NCI-H2029 treated with DMSO at 0.1 percent for 48 hours (cell line): ENCODE data around the gene DHRS4.

Experiments used
- DNase-seq: peaks from one replicate; lab custom pipeline; 2025; lab: John Stamatoyannopoulos, UW

The DHRS4 gene

GRCh38 chr14:23953464-23954278 lies at the start of gene DHRS4:
DHRS4 (plus strand) TSS chr14:23953770; CDS start chr14:23953789, 19 bp downstream.
- peak; percentile 78 for DNase-seq

- DNase-seq = peak; percentile 16
These were observed 43.3 kb upstream of the DHRS4 start for GRCh38 chr14:23910101-23910875.

- no peak for DNase-seq
These were observed 42.7 kb upstream of the DHRS4 start for GRCh38 chr14:23910876-23911210.

- no peak for DNase-seq
These were observed 38.0 kb upstream of the DHRS4 start for GRCh38 chr14:23915559-23915958.

- no peak for DNase-seq
These were observed 37.6 kb upstream of the DHRS4 start for GRCh38 chr14:23916004-23916403.

- no peak for DNase-seq
These were observed 37.1 kb upstream of the DHRS4 start for GRCh38 chr14:23916446-23916845.

GRCh38 chr14:23922545-23922944 lies 31.0 kb upstream of the DHRS4 start:
- no peak for DNase-seq

- DNase-seq = no peak
These were observed 28.0 kb upstream of the DHRS4 start for GRCh38 chr14:23925523-23926075.

- no peak for DNase-seq
These were observed 27.0 kb upstream of the DHRS4 start for GRCh38 chr14:23926543-23926942.

- DNase-seq = no peak
These were observed 24.4 kb upstream of the DHRS4 start for GRCh38 chr14:23929136-23929535.

- no peak for DNase-seq
These were observed 23.7 kb upstream of the DHRS4 start for GRCh38 chr14:23929822-23930294.

- DNase-seq = no peak
These were observed 22.8 kb upstream of the DHRS4 start for GRCh38 chr14:23930742-23931141.

- DNase-seq = no peak
These were observed 21.8 kb upstream of the DHRS4 start for GRCh38 chr14:23931721-23932289.

- DNase-seq = no peak
These were observed 20.9 kb upstream of the DHRS4 start for GRCh38 chr14:23932639-23933038.

GRCh38 chr14:23933108-23933741 lies 20.3 kb upstream of the DHRS4 start:
- no peak for DNase-seq

- no peak for DNase-seq
These were observed 19.8 kb upstream of the DHRS4 start for GRCh38 chr14:23933742-23934128.

- no peak for DNase-seq
These were observed 18.4 kb upstream of the DHRS4 start for GRCh38 chr14:23935158-23935557.

GRCh38 chr14:23936084-23936829 lies 17.3 kb upstream of the DHRS4 start:
- no peak for DNase-seq

- no peak for DNase-seq
These were observed 16.4 kb upstream of the DHRS4 start for GRCh38 chr14:23937203-23937602.

- DNase-seq = no peak
These were observed 14.7 kb upstream of the DHRS4 start for GRCh38 chr14:23938823-23939222.

- DNase-seq = no peak
These were observed 13.8 kb upstream of the DHRS4 start for GRCh38 chr14:23939607-23940326.
